Osteoblast (primary cell): Measurements from ENCODE around the gene PRKCQ. TPM values are rescaled to one million over a fixed set of nuclear protein-coding genes. Genes with fewer than 3 reads are reported as not detected.

Experiments
- DNase-seq: peaks from one replicate; pipeline ENCODE4 v3.0.0; 2011; ENCODE audit warnings: low spot score, mixed read lengths; ENCODE audit not compliant: insufficient read length; ENCODE audit errors: missing footprints
- H2AFZ ChIP-seq: 2 replicates; pipeline ENCODE4 v1.6.0; 2011; ENCODE audit warnings: mild to moderate bottlenecking, low read length
- H3K27ac ChIP-seq: 2 replicates; pipeline ENCODE4 v1.5.1; 2011; ENCODE audit warnings: mild to moderate bottlenecking, low read depth, low read length, moderate library complexity
- H3K27me3 ChIP-seq: 2 replicates; pipeline ENCODE4 v1.6.0; 2012; ENCODE audit warnings: mild to moderate bottlenecking, control low read depth, inconsistent platforms, low read length, moderate library complexity; ENCODE audit not compliant: insufficient read depth
- H3K36me3 ChIP-seq: 2 replicates; pipeline ENCODE4 v1.5.1; 2011; ENCODE audit warnings: mild to moderate bottlenecking, low read length, control low read depth, moderate library complexity; ENCODE audit not compliant: insufficient read depth
- H3K4me1 ChIP-seq: 2 replicates; pipeline ENCODE4 v1.5.1; 2011; ENCODE audit warnings: mild to moderate bottlenecking, low read length, control low read depth, moderate library complexity; ENCODE audit not compliant: insufficient read depth
- H3K4me2 ChIP-seq: 2 replicates; pipeline ENCODE4 v1.6.0; 2011; ENCODE audit warnings: mild to moderate bottlenecking, low read length; ENCODE audit not compliant: insufficient read depth
- H3K4me3 ChIP-seq: fragments of 200-600 bp; sonication (generic); 3 replicates; pipeline ENCODE4 v1.5.1; 2012; ENCODE audit warnings: mild to moderate bottlenecking, low read length, inconsistent platforms; ENCODE audit not compliant: insufficient read depth
- H3K79me2 ChIP-seq: 2 replicates; pipeline ENCODE4 v1.6.0; 2012; ENCODE audit warnings: mild to moderate bottlenecking, low read length, control low read depth, inconsistent platforms; ENCODE audit not compliant: insufficient read depth
- H3K9me3 ChIP-seq: 2 replicates; pipeline ENCODE4 v1.5.1; 2011; ENCODE audit warnings: low read depth, low read length, control low read depth
- H4K20me1 ChIP-seq: 2 replicates; pipeline ENCODE4 v1.6.0; 2012; ENCODE audit warnings: mild to moderate bottlenecking, low read length, control low read depth; ENCODE audit not compliant: insufficient read depth
- total RNA-seq: library from RNA; depleted of rRNA; stranded (reverse); fragments of >200 nt; gene quantifications from 2 replicates; pipeline ENCODE4 v1.2.3, GENCODE V29; 2012
- TF ChIP-seq, protein P1 (sequence below): IDR thresholded peaks from 2 replicates; pipeline ENCODE4 v1.5.1; 2011; ENCODE audit warnings: mild to moderate bottlenecking, low read depth, low read length, moderate library complexity; ENCODE audit errors: extremely low read depth

PRKCQ gene
- total RNA-seq, 1 donor, result not detected

DNA sequence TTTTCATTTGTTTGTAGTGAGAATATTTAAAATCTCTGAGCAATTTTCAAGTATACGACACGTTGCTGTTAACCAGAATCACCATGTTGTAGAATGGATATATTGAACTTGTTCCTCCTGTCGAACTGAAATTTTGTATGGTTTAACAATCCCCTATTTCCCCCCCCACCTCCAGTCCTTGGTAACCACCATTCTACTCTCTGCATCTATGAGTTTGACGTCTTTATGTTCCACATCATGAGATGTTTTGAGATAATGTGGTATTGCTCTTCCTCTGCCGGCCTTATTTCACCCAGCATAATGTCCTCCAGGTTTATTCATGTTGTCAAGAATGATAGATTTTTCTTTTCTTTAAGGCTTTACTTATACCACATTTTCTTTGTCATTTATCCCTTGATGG lies 17.4 kb upstream of the PRKCQ start:
- no peak for DNase-seq
- H3K4me3 ChIP-seq, result no peak overlapping the region
- H3K4me1 ChIP-seq, result no peaks in the 10 kb centered on the region
- H3K36me3 ChIP-seq, result no peaks in the 10 kb centered on the region
- H3K9me3 ChIP-seq, result no peaks in the 10 kb centered on the region
- H3K27me3 ChIP-seq, result no peaks in the 10 kb centered on the region
- TF ChIP-seq, protein P1, sequence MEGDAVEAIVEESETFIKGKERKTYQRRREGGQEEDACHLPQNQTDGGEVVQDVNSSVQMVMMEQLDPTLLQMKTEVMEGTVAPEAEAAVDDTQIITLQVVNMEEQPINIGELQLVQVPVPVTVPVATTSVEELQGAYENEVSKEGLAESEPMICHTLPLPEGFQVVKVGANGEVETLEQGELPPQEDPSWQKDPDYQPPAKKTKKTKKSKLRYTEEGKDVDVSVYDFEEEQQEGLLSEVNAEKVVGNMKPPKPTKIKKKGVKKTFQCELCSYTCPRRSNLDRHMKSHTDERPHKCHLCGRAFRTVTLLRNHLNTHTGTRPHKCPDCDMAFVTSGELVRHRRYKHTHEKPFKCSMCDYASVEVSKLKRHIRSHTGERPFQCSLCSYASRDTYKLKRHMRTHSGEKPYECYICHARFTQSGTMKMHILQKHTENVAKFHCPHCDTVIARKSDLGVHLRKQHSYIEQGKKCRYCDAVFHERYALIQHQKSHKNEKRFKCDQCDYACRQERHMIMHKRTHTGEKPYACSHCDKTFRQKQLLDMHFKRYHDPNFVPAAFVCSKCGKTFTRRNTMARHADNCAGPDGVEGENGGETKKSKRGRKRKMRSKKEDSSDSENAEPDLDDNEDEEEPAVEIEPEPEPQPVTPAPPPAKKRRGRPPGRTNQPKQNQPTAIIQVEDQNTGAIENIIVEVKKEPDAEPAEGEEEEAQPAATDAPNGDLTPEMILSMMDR, result no peak
- no peak overlapping the region for H3K4me2 ChIP-seq
- H4K20me1 ChIP-seq, result no peaks in the 10 kb centered on the region
- no peak overlapping the region for H3K27ac ChIP-seq
- no peaks in the 10 kb centered on the region for H3K79me2 ChIP-seq
- H2AFZ ChIP-seq, result no peak overlapping the region

DNA sequence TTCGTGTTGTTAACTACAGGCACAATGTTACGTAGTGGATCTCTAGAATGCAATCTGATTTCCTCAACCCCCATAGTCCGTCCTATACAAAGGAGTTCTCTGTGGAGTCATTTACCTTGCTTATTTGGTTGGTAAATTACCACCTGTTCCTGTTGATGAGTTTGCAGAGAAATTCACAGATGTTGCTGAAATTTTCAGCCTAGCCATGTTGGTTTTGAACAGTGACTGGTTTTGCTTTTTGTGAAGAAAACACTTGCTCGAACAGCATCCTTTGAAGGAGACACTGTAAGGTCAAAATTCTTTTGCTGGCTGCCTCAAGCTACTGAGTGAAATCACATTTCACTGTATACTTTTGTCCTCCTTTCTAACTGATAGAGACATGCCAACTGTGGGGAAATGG lies 15.4 kb upstream of the PRKCQ start:
- TF ChIP-seq, protein P1, result no peak
- Histone ChIP-seq H3K79me2 (no peaks in the 10 kb centered on the region), H3K4me2 (no peak overlapping the region), H3K4me3 (no peak overlapping the region), H2AFZ (no peak overlapping the region), H3K27me3 (no peaks in the 10 kb centered on the region), H4K20me1 (no peaks in the 10 kb centered on the region), H3K9me3 (no peaks in the 10 kb centered on the region), H3K36me3 (no peaks in the 10 kb centered on the region), H3K27ac (no peak overlapping the region), H3K4me1 (no peaks in the 10 kb centered on the region)
- no peak for DNase-seq

DNA sequence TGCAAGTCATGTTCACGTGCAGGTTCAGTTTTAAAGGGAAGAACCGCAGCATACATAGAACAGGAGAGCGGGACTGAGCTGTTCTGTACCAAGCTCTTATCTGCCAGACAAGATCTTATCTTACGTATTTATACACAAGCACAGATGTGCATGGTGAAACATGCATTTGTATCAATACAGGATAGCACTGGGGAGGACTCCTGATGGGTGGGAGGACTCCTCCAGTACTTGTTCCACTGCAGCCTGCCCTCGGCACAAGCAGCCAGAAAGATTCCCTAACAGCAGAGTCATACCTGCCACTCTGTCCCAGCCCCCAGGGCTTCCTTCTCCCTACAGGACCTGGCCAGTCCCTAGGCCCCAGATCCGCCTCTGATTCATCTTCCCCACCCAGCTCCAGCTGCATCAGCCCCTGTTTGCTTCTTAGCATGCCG lies 13.2 kb upstream of the PRKCQ start:
- H3K27ac ChIP-seq, result no peak overlapping the region
- DNase-seq, result no peak
- H3K9me3 ChIP-seq, result no peaks in the 10 kb centered on the region
- TF ChIP-seq, protein P1, result no peak
- H3K79me2 ChIP-seq, result no peaks in the 10 kb centered on the region
- no peaks in the 10 kb centered on the region for H3K36me3 ChIP-seq
- no peak overlapping the region for H3K4me3 ChIP-seq
- no peaks in the 10 kb centered on the region for H4K20me1 ChIP-seq
- no peaks in the 10 kb centered on the region for H3K4me1 ChIP-seq
- H3K27me3 ChIP-seq, result no peaks in the 10 kb centered on the region
- H2AFZ ChIP-seq, result no peak overlapping the region
- no peak overlapping the region for H3K4me2 ChIP-seq

DNA sequence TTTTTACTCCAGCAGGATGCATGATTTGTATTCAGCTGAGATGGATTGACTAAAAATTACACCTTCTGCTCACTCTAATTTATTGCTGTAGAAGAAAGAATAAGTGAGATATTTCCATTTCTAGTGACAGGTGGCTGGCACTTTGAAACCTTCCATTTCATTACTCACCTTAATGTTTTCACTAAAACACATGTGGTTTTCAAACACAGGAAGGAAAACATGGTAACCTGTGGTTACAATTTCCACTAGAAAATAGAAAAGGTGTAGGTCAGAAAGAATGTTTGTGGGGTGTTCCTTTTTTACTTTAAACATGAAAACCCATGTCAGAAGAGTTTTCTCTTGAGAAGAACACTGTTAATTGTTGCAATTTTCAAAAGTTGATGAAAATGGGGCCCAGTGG lies 12.0 kb upstream of the PRKCQ start:
- no peak for DNase-seq
- H3K36me3 ChIP-seq, result no peaks in the 10 kb centered on the region
- no peaks in the 10 kb centered on the region for H3K9me3 ChIP-seq
- no peak overlapping the region for H2AFZ ChIP-seq
- no peaks in the 10 kb centered on the region for H4K20me1 ChIP-seq
- no peaks in the 10 kb centered on the region for H3K27me3 ChIP-seq
- no peaks in the 10 kb centered on the region for H3K79me2 ChIP-seq
- no peak overlapping the region for H3K4me2 ChIP-seq
- H3K4me1 ChIP-seq, result no peaks in the 10 kb centered on the region
- no peak overlapping the region for H3K27ac ChIP-seq
- TF ChIP-seq, protein P1, result no peak
- H3K4me3 ChIP-seq, result no peak overlapping the region
